Body of pancreas (tissue), 4 donors: ENCODE measurements around the gene DLGAP1. TPM values are rescaled to one million over a fixed set of nuclear protein-coding genes. Genes with fewer than 3 reads are reported as not detected.

Source experiments
- ATAC-seq: fragments of 150-250 bp; one replicate; pipeline ENCODE4 v1.9.1; 2016
- DNase-seq, 4 donors: peaks; one replicate each; pipeline ENCODE4 v3.0.0-alpha.2; 2019
- H3K27ac ChIP-seq, 4 donors: fragments of 200-600 bp; sonication (generic); 1 replicate in 3 of 4; 2 replicates in 1 of 4; pipeline versions ENCODE4 v1.5.1 to v1.6.1; 2016 to 2019; ENCODE audit warnings: mild to moderate bottlenecking in 1 of 4, mixed read lengths in 1 of 4, moderate library complexity in 1 of 4
- H3K27me3 ChIP-seq, 2 donors: fragments of 200-600 bp; sonication (generic); one replicate each; pipeline ENCODE4 v1.6.0; 2016; ENCODE audit warnings: mild to moderate bottlenecking in 1 of 2
- H3K36me3 ChIP-seq, 2 donors: fragments of 200-600 bp; sonication (generic); replicated peaks in 1 of 2; 2 replicates each; pipeline ENCODE4 v1.5.1; 2016; ENCODE audit warnings: low read depth in 2 of 2; ENCODE audit not compliant: insufficient read depth in 1 of 2
- H3K4me1 ChIP-seq: fragments of 200-600 bp; sonication (generic); one replicate; pipeline ENCODE4 v1.6.0; 2016
- H3K4me3 ChIP-seq, 2 donors: fragments of 200-600 bp; sonication (generic); 1 replicate in 1 of 2; 2 replicates in 1 of 2; pipeline ENCODE4 v1.5.1; 2016 to 2019
- H3K9me3 ChIP-seq, 3 donors: fragments of 200-600 bp; sonication (generic); 1 replicate in 2 of 3; 2 replicates in 1 of 3; pipeline ENCODE4 v1.5.1; 2016
- POLR2A ChIP-seq, 3 donors: fragments of 450-650 bp; IDR thresholded peaks; one replicate each; pipeline ENCODE4 v1.6.1; 2016; ENCODE audit warnings: antibody characterized with exemption in 3 of 3, mild to moderate bottlenecking in 2 of 3
- WGBS, 2 donors: methylation state at CpG; one replicate each; pipeline ENCODE4 v1.1.5; 2017; 5-methylcytosine and 5-hydroxymethylcytosine counted together
- intact Hi-C: fragments of 100-400 bp; cut with DNase I; formaldehyde crosslinking; loops from one replicate; pipeline ENCODE4 v1.15.1; 2023
- total RNA-seq, 2 donors: library from RNA; depleted of rRNA; stranded (reverse); fragments of >200 nt; gene quantifications; one replicate each; pipeline ENCODE4 v1.1.0, GENCODE V29; 2016
- TF ChIP-seq, protein P1 (sequence below), 7 experiments: fragments of 450-650 bp in 4 of 7; fragments of 200-600 bp in 3 of 7; sonication (generic) in 3 of 7; IDR thresholded peaks; one replicate each; pipeline ENCODE4 v1.5.1; 2016 to 2019; ENCODE audit warnings: antibody characterized with exemption in 7 of 7

DLGAP1 gene
- total RNA-seq, 2 donors from 2014 or later = 0.52 to 7.9 TPM

DNA sequence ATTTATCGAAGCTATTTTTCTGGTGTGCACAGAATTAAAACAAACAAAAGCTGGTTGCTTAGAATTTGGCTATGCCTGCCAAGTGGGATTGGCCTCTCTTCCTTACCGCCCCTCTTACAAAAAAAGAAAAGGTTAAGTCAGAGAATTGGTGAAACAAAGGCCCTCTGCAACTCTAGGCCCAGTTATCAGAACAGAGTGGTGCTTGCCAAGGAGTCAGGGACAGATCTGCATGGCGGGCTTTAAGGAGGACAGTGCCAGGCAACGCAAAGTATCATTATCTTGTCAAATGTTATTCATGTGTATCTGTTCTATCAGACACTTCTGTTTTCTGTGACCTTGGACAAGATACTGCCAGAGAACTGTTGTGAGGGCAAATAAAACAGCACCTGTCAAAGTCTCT is 926.9 kb downstream of the DLGAP1 start:
- H3K27me3 ChIP-seq = no peaks in the 10 kb centered on the region
- ATAC-seq (no peak), DNase-seq (no peak)
- TF ChIP-seq, protein P1, sequence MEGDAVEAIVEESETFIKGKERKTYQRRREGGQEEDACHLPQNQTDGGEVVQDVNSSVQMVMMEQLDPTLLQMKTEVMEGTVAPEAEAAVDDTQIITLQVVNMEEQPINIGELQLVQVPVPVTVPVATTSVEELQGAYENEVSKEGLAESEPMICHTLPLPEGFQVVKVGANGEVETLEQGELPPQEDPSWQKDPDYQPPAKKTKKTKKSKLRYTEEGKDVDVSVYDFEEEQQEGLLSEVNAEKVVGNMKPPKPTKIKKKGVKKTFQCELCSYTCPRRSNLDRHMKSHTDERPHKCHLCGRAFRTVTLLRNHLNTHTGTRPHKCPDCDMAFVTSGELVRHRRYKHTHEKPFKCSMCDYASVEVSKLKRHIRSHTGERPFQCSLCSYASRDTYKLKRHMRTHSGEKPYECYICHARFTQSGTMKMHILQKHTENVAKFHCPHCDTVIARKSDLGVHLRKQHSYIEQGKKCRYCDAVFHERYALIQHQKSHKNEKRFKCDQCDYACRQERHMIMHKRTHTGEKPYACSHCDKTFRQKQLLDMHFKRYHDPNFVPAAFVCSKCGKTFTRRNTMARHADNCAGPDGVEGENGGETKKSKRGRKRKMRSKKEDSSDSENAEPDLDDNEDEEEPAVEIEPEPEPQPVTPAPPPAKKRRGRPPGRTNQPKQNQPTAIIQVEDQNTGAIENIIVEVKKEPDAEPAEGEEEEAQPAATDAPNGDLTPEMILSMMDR (IDR thresholded peaks at IDR 0.05) = no peak
- TF ChIP-seq POLR2A (IDR thresholded peaks at IDR 0.05) = no peak
- H3K4me3 ChIP-seq = no peak overlapping the region
- H3K9me3 ChIP-seq = peaks cover 0 to 7% (median 0%) of the 10 kb centered on the region in 3 donors
- intact Hi-C loops = no loop called here
- H3K27ac ChIP-seq = no peak overlapping the region
- WGBS, 2 donors = 53 to 57% methylated on average over 4 of the region's 4 CpGs
- no peaks in the 10 kb centered on the region for H3K4me1 ChIP-seq
- H3K36me3 ChIP-seq = no peaks in the 10 kb centered on the region

DNA sequence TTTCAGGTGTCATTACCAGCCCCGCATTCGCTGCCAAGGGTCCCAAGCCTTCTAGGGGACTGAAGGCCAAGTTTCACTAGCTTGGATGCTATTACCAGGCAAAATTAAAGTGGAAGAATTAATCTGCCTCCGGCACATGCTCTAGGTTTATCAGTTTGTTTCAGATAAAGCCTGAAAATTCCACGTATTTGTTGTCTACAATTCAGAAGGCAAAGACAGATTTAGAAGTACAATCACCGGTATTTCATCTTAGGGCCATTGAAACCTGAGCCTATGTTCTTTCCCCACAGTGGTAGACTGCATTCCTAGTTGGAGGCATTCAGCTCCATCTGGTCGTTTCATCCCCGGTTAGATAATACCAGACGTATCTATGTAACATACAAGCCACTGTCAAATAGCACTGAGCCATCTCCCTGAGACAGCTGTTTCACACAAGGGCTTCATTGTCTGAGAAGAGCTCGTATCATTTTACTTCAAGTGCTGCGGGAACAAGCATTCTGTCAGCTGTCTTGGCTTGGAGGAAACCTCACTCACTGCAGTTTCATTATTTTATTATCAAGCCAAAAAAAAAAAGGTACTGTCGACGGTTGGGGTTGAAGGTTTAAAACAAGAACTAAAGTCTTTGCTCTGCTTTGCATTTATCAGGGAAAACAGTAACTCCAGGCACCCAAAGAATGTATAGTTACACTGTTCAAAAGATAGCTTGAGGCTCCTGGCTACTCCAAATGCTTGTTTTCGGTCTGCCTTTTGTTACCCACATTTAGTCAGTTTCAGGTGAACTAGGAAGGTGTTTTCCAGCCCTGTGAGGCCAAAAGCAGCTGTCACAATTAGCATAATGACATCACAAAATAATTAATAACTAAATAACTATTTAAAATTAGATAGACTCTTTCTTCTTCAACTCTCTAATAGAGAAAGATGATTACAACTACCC is 928.4 kb downstream of the DLGAP1 start:
- TF ChIP-seq POLR2A (IDR thresholded peaks at IDR 0.05) = no peak
- TF ChIP-seq, protein P1 (IDR thresholded peaks at IDR 0.05) = no peak
- no peak overlapping the region for H3K4me3 ChIP-seq
- no peaks in the 10 kb centered on the region for H3K27me3 ChIP-seq
- 46 to 52% methylated on average over 13 of the region's 13 CpGs for WGBS, 2 donors
- peaks cover 0 to 7% (median 0%) of the 10 kb centered on the region in 3 donors for H3K9me3 ChIP-seq
- intact Hi-C loops = no loop called here
- ATAC-seq (no peak), DNase-seq (no peak)
- H3K27ac ChIP-seq = no peak overlapping the region
- H3K4me1 ChIP-seq = no peaks in the 10 kb centered on the region
- H3K36me3 ChIP-seq = no peaks in the 10 kb centered on the region

DNA sequence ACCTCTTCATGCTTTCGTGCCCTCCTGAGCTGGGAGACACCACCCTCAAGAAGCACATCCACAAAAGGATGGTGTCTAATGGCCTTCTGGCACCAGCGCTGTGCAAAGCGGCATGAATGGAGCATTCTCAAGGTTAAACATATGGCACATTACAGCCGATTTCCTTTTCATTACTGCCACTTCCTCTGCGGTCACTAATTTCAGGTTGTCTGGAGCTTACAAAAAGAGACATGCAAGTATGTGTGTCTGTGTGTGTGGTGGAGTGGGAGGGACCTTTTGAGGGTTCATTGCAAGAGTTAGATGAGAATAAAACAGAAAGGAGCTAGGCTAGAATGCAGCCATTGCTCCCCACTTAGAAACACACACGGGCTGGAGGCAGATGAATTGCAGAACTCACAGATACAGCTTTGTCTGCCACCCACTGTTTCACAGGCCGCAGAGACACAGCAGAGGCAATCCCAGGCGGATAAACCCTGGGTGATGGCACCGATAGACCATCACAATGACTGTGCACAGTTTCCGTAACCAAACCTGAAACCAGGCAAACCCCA is 929.2 kb downstream of the DLGAP1 start:
- WGBS, 2 donors = 68 to 81% methylated on average over 9 to 10 of the region's 10 CpGs
- DNase-seq = no peak
- ATAC-seq = no peak

DNA sequence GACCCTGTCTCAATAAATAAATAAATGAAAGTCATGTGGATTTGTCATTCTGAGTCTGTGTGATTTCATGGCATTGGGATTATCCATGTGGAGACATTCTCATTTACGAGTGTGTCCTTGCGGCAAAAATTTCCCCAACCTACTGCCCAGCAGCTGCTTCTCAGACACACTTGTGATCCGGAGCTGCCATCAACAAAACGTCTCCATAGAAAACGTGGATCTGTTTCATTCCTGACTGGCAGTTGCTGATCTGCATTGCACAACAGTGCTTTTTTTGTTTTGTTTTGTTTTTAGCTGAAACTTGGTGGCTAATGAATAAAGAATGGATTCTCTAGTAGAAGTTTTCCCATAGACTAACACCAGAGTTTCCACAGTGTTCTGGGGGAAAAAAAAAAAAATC is 930.4 kb downstream of the DLGAP1 start:
- ATAC-seq (no peak), DNase-seq (no peak)
- Histone ChIP-seq H3K4me3 (no peak overlapping the region), H3K4me1 (no peaks in the 10 kb centered on the region), H3K27me3 (no peaks in the 10 kb centered on the region), H3K27ac (no peak overlapping the region), H3K9me3 (peaks cover 0 to 7% (median 0%) of the 10 kb centered on the region in 3 donors), H3K36me3 (no peaks in the 10 kb centered on the region)
- intact Hi-C loops = no loop called here
- 65 to 67% methylated on average over 5 of the region's 5 CpGs for WGBS, 2 donors
- TF ChIP-seq POLR2A (IDR thresholded peaks at IDR 0.05) = no peak
- TF ChIP-seq, protein P1 (IDR thresholded peaks at IDR 0.05) = no peak

More for the DNA sequence above, 929.2 kb downstream of the DLGAP1 start:
- Histone ChIP-seq H3K27ac (no peak overlapping the region), H3K9me3 (peaks cover 0 to 7% (median 0%) of the 10 kb centered on the region in 3 donors), H3K36me3 (no peaks in the 10 kb centered on the region), H3K4me3 (no peak overlapping the region), H3K4me1 (no peaks in the 10 kb centered on the region), H3K27me3 (no peaks in the 10 kb centered on the region)
- TF ChIP-seq POLR2A (IDR thresholded peaks at IDR 0.05) = no peak
- TF ChIP-seq, protein P1 (IDR thresholded peaks at IDR 0.05) = no peak
- intact Hi-C loops = no loop called here
